ENCODE data around the gene YLPM1.

DNA sequence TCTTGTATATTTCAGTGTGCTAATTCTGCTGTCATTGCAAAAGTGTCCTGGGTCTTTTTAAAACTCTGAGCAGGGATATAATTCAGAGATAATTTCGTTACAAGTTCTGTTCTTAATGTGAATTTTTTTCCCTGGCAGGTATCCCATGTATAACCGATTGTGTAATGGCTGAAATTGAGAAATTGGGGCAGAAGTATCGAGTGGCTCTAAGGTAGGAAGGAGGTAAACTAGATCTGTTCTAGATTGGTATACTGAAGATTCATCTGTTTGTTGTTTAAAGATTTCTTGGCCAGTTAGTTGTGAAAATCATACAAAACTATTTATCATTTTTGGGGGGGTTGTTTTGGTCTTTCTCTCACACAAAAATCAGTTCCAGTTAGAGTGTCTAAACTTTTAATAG is 40.0 kb upstream of the YLPM1 start:
- TF ChIP-seq POLR2A (IDR thresholded peaks at IDR 0.05; ENCODE audit: low read depth, low read length) (no peak), POLR2AphosphoS5 (IDR thresholded peaks at IDR 0.05; ENCODE audit: low read depth, low read length) (no peak), TAF1 (IDR thresholded peaks at IDR 0.05; ENCODE audit: borderline replicate concordance, low read depth, low read length) (no peak)
